Retinal pigment epithelial cell (primary cell): Measurements from ENCODE around the gene PTGR2.

ENCODE experiments used
- DNase-seq: peaks from one replicate; pipeline ENCODE4 v3.0.0-alpha.2; 2010; ENCODE audit warnings: low read depth
- H3K4me3 ChIP-seq: 2 replicates; pipeline ENCODE4 v1.5.1; 2011; ENCODE audit warnings: mild to moderate bottlenecking, low read length, control low read depth, moderate library complexity
- CTCF ChIP-seq: conservative IDR thresholded peaks from 2 replicates; pipeline ENCODE4 v1.5.1; 2011; ENCODE audit warnings: low read depth, low read length, control low read depth, inconsistent platforms

The PTGR2 gene

GRCh38 chr14:73851567-73852382, at the start of gene PTGR2:
PTGR2 (plus strand) TSS chr14:73851831; CDS start chr14:73858863, 7,032 bp downstream.
- peak; percentile 88 for DNase-seq
- TF ChIP-seq CTCF = no peak
- peak within 1 kb of the TSS; percentile 76 for H3K4me3 ChIP-seq

DNA sequence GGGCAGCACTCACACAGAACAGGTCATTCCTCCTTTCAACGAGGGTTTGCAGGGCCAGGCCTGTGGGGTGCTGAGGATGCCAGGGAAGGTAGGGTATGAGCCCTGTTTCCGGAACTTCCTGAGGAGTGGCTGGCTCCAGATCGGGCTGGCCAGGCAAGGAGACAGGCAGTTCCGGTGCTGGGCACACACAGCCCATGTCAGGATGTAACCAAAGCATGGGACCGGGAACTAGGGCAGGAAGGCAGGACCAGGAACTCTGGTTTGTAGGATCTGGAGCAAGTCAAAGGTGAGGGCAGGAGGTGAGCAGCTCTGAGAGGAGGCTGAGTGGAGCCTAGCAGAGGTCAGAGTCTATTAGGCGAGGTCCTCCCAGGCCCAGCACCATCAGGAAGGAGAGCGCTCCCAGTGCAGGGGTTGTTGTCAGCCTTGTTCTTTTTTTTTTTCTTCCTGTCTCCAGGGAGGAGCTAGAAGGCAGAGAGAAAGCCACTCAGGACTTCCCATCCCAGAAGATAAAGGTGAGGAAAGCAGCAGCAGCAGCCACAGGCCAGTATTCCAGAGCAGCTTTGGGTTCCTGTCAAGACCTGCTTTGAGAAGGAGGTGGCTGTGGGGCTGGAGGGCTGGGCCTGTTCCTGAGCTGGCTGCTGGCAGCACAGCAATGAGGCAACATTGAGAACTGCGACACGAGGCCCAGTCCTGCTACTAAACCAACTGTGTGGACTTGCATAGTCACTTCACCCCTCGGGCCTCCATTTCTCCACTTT, 49.0 kb upstream of the PTGR2 start:
- TF ChIP-seq CTCF = no peak
- no peak overlapping the region for H3K4me3 ChIP-seq
- DNase-seq = no peak

DNA sequence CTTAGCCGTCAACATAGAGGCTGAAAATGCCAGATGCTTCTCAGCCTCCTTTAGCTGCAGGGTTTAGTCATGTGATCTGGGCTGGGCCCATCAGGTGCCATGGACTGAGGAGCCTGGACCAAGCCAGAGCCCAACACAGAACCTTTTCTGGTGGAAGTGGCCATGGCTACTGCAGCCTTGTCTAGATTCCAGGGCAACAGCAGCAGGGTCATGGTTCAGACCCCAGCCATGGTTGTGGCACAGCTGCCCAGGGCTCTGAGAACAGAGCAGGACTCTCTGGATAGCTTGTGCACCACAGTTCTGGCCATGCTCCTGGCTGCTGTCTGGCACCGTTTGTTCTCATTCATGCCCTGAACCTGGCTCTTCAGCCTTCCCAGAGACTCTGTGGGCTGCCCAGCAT, 47.0 kb upstream of the PTGR2 start:
- no peak for TF ChIP-seq CTCF

DNA sequence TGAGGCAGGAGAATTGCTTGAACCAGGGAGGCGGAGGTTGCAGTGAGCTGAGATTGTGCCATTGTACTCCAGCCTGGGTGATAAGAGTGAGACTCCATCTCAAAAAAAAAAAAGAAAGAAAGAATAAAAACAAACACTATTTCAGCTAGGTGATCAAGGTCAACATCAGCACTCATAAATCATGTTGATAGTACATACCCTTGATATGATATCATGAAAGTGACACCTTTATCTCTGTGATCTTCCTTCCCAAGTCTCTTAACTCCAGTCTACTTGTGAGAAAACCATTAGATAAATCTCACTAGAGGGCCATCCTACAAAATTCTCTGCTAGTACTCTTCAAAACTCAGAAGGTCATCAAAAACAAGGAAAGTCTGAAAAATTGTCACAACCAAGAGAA, 44.2 kb upstream of the PTGR2 start:
- DNase-seq = no peak
- no peak overlapping the region for H3K4me3 ChIP-seq
- no peak for TF ChIP-seq CTCF

More for the DNA sequence above, 47.0 kb upstream of the PTGR2 start:
- DNase-seq = no peak
- H3K4me3 ChIP-seq = no peak overlapping the region

- H3K4me3 ChIP-seq = no peak overlapping the region
- TF ChIP-seq CTCF = no peak
- no peak for DNase-seq
Measured at GRCh38 chr14:73809391-73809790, 42.2 kb upstream of the PTGR2 start.

- TF ChIP-seq CTCF = no peak
- no peak overlapping the region for H3K4me3 ChIP-seq
- DNase-seq = no peak
Measured at GRCh38 chr14:73810478-73811163, 41.0 kb upstream of the PTGR2 start.
